OCI-LY1 (cell line): ENCODE measurements around the gene ADIRF.
"Not testable (repeated sequence)": the region's sequence is repeated elsewhere in the genome, so short reads cannot be mapped to it uniquely, and the experiment has no call there.

Experiments used
- EZH2 ChIP-seq: fragments of 200-600 bp; sonication (generic), shearing (Covaris generic); IDR thresholded peaks from 2 replicates; pipeline ENCODE4 v1.8.0; 2017; ENCODE audit warnings: borderline replicate concordance, mixed run types, mild to moderate bottlenecking, antibody characterized with exemption, low read length, moderate library complexity, mixed read lengths
- TF ChIP-seq, protein P1 (sequence below): fragments of 200-600 bp; sonication (generic), shearing (Covaris generic); IDR thresholded peaks from 2 replicates; pipeline ENCODE4 v1.5.1; 2017; ENCODE audit warnings: mild to moderate bottlenecking, antibody characterized with exemption, low read length, moderate library complexity, mixed read lengths

DNA sequence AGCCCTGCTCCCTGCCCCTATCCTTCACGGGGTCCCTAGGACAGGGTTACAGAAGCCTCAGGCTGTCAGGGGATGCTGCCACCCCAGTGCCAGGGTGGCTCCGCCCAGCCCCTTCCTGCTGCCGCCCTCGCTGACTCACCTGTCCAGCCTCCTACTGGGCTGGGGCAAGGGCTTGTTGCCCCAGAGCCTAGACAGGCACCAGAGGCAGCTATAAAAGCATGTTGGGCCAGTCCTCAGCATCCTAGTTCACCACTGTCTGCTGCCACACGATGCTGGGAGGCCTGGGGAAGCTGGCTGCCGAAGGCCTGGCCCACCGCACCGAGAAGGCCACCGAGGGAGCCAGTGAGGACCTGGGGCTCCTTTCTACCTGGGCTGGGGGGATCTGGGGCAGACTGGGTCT, 51.8 kb downstream of the ADIRF start, which contains the start of gene FAM25A:
- TF ChIP-seq, protein P1, sequence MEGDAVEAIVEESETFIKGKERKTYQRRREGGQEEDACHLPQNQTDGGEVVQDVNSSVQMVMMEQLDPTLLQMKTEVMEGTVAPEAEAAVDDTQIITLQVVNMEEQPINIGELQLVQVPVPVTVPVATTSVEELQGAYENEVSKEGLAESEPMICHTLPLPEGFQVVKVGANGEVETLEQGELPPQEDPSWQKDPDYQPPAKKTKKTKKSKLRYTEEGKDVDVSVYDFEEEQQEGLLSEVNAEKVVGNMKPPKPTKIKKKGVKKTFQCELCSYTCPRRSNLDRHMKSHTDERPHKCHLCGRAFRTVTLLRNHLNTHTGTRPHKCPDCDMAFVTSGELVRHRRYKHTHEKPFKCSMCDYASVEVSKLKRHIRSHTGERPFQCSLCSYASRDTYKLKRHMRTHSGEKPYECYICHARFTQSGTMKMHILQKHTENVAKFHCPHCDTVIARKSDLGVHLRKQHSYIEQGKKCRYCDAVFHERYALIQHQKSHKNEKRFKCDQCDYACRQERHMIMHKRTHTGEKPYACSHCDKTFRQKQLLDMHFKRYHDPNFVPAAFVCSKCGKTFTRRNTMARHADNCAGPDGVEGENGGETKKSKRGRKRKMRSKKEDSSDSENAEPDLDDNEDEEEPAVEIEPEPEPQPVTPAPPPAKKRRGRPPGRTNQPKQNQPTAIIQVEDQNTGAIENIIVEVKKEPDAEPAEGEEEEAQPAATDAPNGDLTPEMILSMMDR = not testable (repeated sequence)
- not testable (repeated sequence) for TF ChIP-seq EZH2
